Nucleus accumbens (tissue), 56 donors: ENCODE measurements around the gene ATP6V1F.
A peak's percentile ranks its signal among the peaks of the same experiment; 100 is the strongest.

Experiments used
- DNase-seq, 56 donors: peaks; one replicate each; lab custom pipeline; 2025; lab: John Stamatoyannopoulos, UW

Gene ATP6V1F

DNA sequence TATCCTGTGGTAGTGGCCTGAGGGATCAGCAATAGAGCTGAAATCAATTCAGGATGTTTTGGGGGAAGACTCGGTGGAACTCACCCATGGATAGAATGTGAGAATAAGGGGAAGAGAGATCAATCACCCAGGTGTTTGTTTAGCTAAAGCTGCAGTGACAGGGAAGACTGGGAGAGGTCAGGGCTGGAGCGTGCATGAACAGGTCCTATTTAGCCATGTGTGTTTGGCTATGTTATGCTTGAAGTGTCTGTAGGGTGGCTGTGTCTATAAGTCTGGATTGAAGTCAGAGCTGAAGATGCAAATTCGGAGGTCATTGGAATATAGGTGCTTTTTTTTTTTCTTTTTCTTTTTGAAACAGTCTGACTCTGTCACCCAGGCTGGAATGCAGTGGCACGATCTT, 4.6 kb downstream of the ATP6V1F start:
- no peak for DNase-seq

- DNase-seq, result no peak
These were observed 5.4 kb downstream of the ATP6V1F start for GRCh38 chr7:128867842-128868623.

- DNase-seq, result no peak
These were observed 6.0 kb downstream of the ATP6V1F start for GRCh38 chr7:128868624-128869137.

- peak in 37 of 56 donors; percentile 4 to 79 (median 22) for DNase-seq
These were observed 6.7 kb downstream of the ATP6V1F start for GRCh38 chr7:128869138-128869943.

DNA sequence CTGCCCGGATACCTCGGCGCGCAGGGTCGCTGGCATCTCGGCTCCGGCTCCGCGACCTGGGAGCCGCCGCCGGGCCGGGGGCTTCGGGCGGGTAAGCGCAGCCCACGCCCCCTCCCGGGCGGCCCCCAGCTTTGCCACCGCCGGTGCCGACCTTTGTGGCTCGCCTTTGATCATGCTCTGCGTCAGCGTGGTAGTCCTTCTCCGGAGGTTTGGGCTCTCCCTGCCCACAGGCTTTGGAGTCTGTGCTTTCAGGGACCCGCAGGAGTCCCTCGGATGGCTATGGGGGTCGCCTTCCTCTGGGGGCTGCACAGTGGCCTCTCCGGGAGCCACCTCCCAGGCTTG, 7.3 kb downstream of the ATP6V1F start:
- DNase-seq, result peak in 2 of 56 donors; percentile 27 to 30

GRCh38 chr7:128871050-128871449, 8.4 kb downstream of the ATP6V1F start:
- no peak for DNase-seq

- no peak for DNase-seq
These were observed 9.8 kb downstream of the ATP6V1F start for GRCh38 chr7:128872394-128872824.

- DNase-seq, result peak in 3 of 56 donors; percentile 4 to 12 (median 10)
These were observed 10.6 kb downstream of the ATP6V1F start for GRCh38 chr7:128873234-128873633.

GRCh38 chr7:128874140-128875031, 11.7 kb downstream of the ATP6V1F start:
- DNase-seq, result no peak

GRCh38 chr7:128875523-128875948, 12.9 kb downstream of the ATP6V1F start:
- DNase-seq, result no peak

- no peak for DNase-seq
These were observed 13.5 kb downstream of the ATP6V1F start for GRCh38 chr7:128876127-128876526.

DNA sequence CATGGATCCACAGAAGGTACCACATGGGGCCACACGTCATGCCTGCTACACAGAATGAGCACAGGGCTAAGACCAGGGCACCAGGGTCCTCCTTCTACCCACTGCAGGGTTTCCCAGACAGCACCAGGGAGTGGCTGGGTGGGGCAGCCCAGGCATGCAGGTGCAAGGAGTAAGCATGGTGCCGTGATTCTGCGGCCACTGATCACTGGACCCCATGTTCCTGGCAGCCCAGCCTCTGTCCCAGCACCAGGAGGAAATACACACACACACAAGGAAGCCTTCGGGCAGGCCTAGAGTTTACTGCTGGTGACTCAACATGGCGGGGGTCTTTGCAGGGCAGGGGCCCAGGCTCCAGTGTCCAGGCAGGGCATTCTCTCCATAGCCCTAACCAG, 13.9 kb downstream of the ATP6V1F start:
- no peak for DNase-seq

DNA sequence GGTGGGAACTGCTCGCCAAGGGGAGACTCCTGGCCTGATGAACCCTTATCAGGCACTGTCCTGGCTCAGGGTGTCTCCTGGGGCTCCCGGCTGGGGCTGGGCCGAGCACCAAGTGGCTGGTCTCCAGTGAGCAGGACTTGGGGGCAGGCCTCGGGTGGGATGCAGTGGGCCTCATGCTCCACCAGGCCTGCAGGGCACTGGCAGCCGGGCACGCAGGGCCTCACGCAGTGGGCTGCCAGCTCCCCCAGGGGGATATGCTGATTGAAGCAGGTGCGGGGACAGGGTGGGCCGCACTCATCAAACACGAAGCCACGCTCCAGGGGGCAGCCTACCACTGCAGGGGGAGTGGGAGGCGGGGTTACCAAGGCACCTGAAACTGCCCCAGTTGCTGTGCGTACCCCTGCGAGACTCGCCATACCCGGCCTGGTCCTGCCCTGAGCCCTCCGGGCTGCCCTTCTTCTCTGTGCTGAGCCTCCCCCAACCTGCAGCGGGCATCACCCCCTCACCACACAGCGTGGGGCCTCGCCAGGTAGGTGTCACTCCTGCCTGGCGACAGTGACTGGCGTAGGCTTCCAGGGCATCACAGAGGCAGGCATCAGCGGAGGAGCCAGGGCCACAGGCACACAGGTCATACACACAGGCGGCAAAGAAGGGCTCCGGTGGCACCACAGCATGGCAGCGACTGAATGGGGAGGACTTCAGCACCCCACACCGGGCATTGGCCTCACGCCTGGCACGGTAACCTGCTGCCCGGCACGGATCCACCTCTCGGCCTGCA, 14.5 kb downstream of the ATP6V1F start:
- DNase-seq, result no peak

DNA sequence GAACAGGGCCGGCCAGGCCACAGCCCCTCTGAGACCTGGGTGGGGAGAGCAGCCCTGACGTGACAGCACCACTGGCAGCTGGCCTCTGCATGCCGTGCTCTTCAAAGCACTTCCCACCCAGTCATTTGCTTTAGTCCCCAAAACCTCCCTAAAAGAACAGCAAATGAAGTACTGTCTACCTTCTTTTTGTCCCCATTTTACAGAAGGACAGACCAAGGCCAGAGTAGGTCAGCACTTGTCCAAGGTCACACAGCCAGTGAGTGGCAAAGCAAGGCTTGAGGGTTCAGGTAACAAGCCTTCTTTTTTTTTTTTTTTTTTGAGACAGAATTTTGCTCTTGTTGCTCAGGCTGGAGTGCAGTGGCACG, 15.1 kb downstream of the ATP6V1F start:
- DNase-seq, result no peak

GRCh38 chr7:128878226-128879105, 15.8 kb downstream of the ATP6V1F start:
- no peak for DNase-seq

- no peak for DNase-seq
These were observed 16.8 kb downstream of the ATP6V1F start for GRCh38 chr7:128879461-128879938.

DNA sequence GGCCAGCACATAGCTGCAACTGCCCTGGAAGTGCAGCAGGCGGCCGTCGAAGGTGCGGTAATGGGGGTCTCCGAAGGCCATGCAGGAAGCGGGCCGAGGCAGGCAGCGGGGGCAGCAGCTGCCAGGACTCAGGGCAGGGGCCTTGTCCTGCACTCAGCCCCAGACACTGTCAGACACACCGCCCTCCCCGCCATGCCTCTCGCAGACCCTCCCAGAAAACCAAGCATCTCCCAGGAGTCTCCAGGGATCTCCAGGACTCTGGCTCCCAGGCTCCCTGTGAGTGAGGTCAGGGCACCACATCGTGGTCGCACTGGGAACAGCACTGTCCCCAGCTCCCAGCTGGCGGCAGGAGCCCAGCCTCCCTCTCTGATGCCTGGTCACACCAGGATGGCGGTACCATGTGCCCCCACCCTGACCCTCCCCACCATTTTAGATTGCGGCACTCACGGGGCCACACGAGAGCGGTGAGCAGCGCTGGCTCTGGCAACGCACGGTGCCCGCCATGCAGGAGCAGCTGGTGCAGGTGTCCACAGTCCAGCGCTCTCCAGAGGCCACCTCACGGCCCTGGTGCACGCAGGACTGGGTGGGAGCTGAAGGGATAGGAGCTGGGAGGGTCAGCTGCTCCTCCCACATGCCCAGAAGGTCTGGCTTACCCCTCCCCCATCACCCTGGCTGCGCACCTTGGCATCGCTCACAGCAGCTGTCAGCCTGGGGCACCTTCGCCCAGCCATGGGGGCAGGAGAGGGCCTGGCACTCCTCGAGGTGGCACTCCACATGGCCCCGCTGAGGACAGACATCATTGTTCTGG, 17.5 kb downstream of the ATP6V1F start:
- DNase-seq, result peak in 52 of 56 donors; percentile 5 to 81 (median 52)
